HepG2 (cell line): ENCODE measurements around the gene PCDHGC5. TPM values are rescaled to one million over a fixed set of nuclear protein-coding genes. Genes with fewer than 3 reads are reported as not detected.

Experiments
- ATAC-seq: fragments of 200-7000 bp; cut with Tn5 transposase; 3 replicates; pipeline ENCODE4 v1.9.1; 2020; ENCODE audit warnings: mild to moderate bottlenecking, moderate library complexity
- BruUV-seq: library from RNA; stranded (reverse); fragments of 400-500 nt; replicated peaks from 2 replicates; lab custom pipeline; 2021; lab: Mats Ljungman, UMichigan
- CTCF ChIA-PET: fragments of 300-600 bp; formaldehyde crosslinking; extraction: SDS; loops from one replicate; lab custom pipeline; 2021; ENCODE audit warnings: low total read pairs, inconsistent platforms, low intra/inter-chr PET ratio; lab: Yijun Ruan, JAX
- POLR2A ChIA-PET: fragments of 350-600 bp; sonication (Branson Sonifier 250); formaldehyde crosslinking; loops from one replicate; lab custom pipeline; 2020; ENCODE audit warnings: antibody characterized with exemption, inconsistent platforms; lab: Yijun Ruan, JAX
- DNase-seq: peaks from one replicate; pipeline ENCODE4 v3.0.0-alpha.2; 2015; ENCODE audit warnings: low spot score
- FAIRE-seq: peaks from 3 replicates; lab custom pipeline; 2011; peaks lifted over from hg19 to GRCh38; lab: Jason Lieb, UNC
- H2AFZ ChIP-seq: one replicate; pipeline ENCODE4 v1.6.1; 2011; ENCODE audit warnings: low read length, inconsistent platforms
- H3K27ac ChIP-seq: fragments of 300-600 bp; 3 replicates; pipeline ENCODE4 v1.8.0; 2011; ENCODE audit warnings: mixed run types, mild to moderate bottlenecking, mixed read lengths, low read length, inconsistent platforms; ENCODE audit not compliant: insufficient read depth; ENCODE audit errors: extremely low read length
- H3K27me3 ChIP-seq, 2 experiments: fragments of 200-600 bp in 1 of 2; 2 replicates in 1 of 2; 3 replicates in 1 of 2; pipeline versions ENCODE4 v1.6.0 to v1.8.0; 2011; ENCODE audit warnings: low read length in 2 of 2, mild to moderate bottlenecking in 2 of 2, moderate library complexity in 2 of 2, inconsistent platforms in 1 of 2; ENCODE audit not compliant: insufficient read depth in 2 of 2, control insufficient read depth in 1 of 2
- H3K36me3 ChIP-seq, 2 experiments: fragments of 200-600 bp in 1 of 2; replicated peaks in 1 of 2; 2 replicates in 1 of 2; 3 replicates in 1 of 2; pipeline versions ENCODE4 v1.5.1 to v1.8.0; 2011; ENCODE audit warnings: low read length in 2 of 2, inconsistent platforms in 1 of 2; ENCODE audit not compliant: insufficient read depth in 2 of 2, control insufficient read depth in 1 of 2
- H3K4me1 ChIP-seq: 2 replicates; pipeline ENCODE4 v1.5.1; 2012; ENCODE audit warnings: low read length, inconsistent platforms; ENCODE audit not compliant: insufficient read depth
- H3K4me2 ChIP-seq: 2 replicates; pipeline ENCODE4 v1.6.0; 2011; ENCODE audit warnings: low read depth, low read length, inconsistent platforms
- H3K4me3 ChIP-seq, 3 experiments: fragments of 200-600 bp in 1 of 3; sonication (generic), shearing (Covaris generic) in 1 of 3; replicated peaks in 1 of 3; 2 replicates each; pipeline ENCODE4 v1.5.1; 2011 to 2016; ENCODE audit warnings: low read length in 3 of 3, inconsistent platforms in 2 of 3, low read depth in 2 of 3, mild to moderate bottlenecking in 2 of 3, control low read depth in 1 of 3, mixed read lengths in 1 of 3; ENCODE audit not compliant: insufficient read depth in 1 of 3
- H3K79me2 ChIP-seq: one replicate; pipeline ENCODE4 v1.6.1; 2011; ENCODE audit warnings: low read length, inconsistent platforms; ENCODE audit not compliant: insufficient read depth
- H3K9ac ChIP-seq: 2 replicates; pipeline ENCODE4 v1.6.0; 2011; ENCODE audit warnings: mild to moderate bottlenecking, low read depth, low read length, inconsistent platforms; ENCODE audit not compliant: insufficient read depth
- H3K9me3 ChIP-seq: 2 replicates; pipeline ENCODE4 v1.5.1; 2012; ENCODE audit warnings: mild to moderate bottlenecking, low read length
- H4K20me1 ChIP-seq: 2 replicates; pipeline ENCODE4 v1.6.0; 2011; ENCODE audit warnings: inconsistent platforms, mild to moderate bottlenecking, low read length, moderate library complexity; ENCODE audit not compliant: insufficient read depth
- ZNF546 ChIP-seq: sonication (generic); formaldehyde crosslinking; conservative IDR thresholded peaks from 2 replicates; pipeline ENCODE4 v1.8.1; 2023; ENCODE audit warnings: mild to moderate bottlenecking, missing genetic modification reagents
- WGBS: methylation state at CpG from one replicate; pipeline ENCODE4 v1.1.6; 2017; ENCODE audit warnings: low lambda C conversion rate; 5-methylcytosine and 5-hydroxymethylcytosine counted together
- in situ Hi-C: cut with HindIII; loops from 2 replicates; pipeline ENCODE4 v1.10.0; 2017; ENCODE audit warnings: low pct_unique_long_range_greater_than_20kb; ENCODE audit not compliant: extremely low pct_ligation_motif_present
- intact Hi-C: fragments of 100-400 bp; cut with micrococcal nuclease; formaldehyde crosslinking; loops from one replicate; pipeline ENCODE4 v1.10.0; 2022; ENCODE audit not compliant: unreplicated experiment
- polyA plus RNA-seq, 8 experiments: library from polyadenylated mRNA; depleted of rRNA in 3 of 8; stranded (reverse) in 7 of 8; unstranded in 1 of 8; fragments of >200 nt; fragmentation: Illumina TruSeq in 4 of 8; extraction: Trizol in 4 of 8; gene quantifications; 2 replicates each; pipeline versions ENCODE4 v1.2.1 to v1.2.3, GENCODE V29; 2011 to 2016; ENCODE audit warnings: low read depth in 4 of 8, missing spikeins in 1 of 8, mixed read lengths in 1 of 8; ENCODE audit not compliant: insufficient read depth in 1 of 8
- total RNA-seq, 5 experiments: library from RNA; depleted of rRNA; stranded (reverse); fragments of >200 nt; fragmentation: Illumina TruSeq; extraction: Trizol; gene quantifications; 2 replicates each; pipeline ENCODE4 v1.2.3, GENCODE V29; 2016; ENCODE audit warnings: low read depth in 1 of 5
- TF ChIP-seq, protein P1 (sequence below): sonication (generic); formaldehyde crosslinking; IDR thresholded peaks from 2 replicates; pipeline ENCODE4 v1.4.0; 2020; ENCODE audit warnings: missing genetic modification reagents

PCDHGC5 gene
- total and polyA plus RNA-seq, 2 of the 13 experiments (the other 11 are each of a cell fraction or from before 2014, with no cell fraction given) = 0.03 TPM; not detected in 1

DNA sequence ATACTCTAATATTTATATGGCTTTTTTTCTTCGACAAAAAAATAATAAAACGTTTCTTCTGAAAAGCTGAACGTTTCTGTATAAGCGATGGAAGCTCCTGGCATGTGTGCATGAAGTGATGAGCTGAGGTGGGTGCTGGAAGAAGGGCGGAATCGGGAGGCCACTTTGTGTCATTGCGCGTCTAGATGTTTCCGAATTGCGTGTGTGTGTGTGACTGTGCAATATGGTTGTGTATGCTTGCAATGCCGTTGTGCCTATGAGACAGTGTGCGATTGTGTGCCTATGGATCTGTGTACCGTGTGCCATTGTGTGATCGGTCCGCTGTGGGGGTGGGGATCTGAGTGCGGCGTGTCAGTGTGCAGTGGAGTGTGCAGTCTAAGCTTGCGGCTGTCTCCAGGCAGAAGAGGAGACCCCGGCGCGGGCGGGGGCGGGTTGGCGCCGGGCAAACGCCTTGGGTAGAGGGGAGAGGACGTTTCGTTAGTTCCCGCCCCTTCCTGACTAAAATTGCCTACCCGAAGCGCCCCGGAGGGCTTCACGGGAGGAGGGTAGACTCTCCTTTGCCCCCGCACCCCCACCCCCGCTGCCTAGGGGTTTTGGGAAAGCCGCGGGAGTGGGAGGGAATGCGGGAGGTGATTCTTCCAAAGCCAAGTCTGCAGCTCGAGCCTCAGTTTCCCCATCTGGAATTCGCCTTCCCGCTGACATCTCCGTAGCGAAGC lies 24.2 kb downstream of the PCDHGC5 start:
- Histone ChIP-seq H4K20me1 (no peaks in the 10 kb centered on the region), H3K9me3 (no peaks in the 10 kb centered on the region), H3K9ac (no peak overlapping the region), H3K4me1 (peaks cover 6% of the 10 kb centered on the region; the same call in 1 of the 2 replicates), H2AFZ (no peak overlapping the region), H3K36me3 (peaks cover 10 to 39% of the 10 kb centered on the region in 2 experiments; a peak in 4 of 5 replicates), H3K79me2 (no peaks in the 10 kb centered on the region), H3K27me3 (no peaks in the 10 kb centered on the region; a peak in 1 of 5 replicates), H3K4me3 (no peak overlapping the region), H3K4me2 (no peak overlapping the region), H3K27ac (no peak overlapping the region)
- DNase-seq (no peak), FAIRE-seq (no peak), ATAC-seq (no peak)
- BruUV-seq = no TSS peak
- WGBS = 94% methylated on average over 43 of the region's 43 CpGs
- intact Hi-C loops (no loop called here), in situ Hi-C loops (no loop called here)
- ChIA-PET CTCF (interaction anchor here (0.7 to 3.2 kb wide), 4 partner anchors 11 to 279 kb away, joined by 3 to 13 read pairs (median 4); partner anchors contain the start of gene PCDHGB1), POLR2A (no interaction called here)
- TF ChIP-seq, protein P1, sequence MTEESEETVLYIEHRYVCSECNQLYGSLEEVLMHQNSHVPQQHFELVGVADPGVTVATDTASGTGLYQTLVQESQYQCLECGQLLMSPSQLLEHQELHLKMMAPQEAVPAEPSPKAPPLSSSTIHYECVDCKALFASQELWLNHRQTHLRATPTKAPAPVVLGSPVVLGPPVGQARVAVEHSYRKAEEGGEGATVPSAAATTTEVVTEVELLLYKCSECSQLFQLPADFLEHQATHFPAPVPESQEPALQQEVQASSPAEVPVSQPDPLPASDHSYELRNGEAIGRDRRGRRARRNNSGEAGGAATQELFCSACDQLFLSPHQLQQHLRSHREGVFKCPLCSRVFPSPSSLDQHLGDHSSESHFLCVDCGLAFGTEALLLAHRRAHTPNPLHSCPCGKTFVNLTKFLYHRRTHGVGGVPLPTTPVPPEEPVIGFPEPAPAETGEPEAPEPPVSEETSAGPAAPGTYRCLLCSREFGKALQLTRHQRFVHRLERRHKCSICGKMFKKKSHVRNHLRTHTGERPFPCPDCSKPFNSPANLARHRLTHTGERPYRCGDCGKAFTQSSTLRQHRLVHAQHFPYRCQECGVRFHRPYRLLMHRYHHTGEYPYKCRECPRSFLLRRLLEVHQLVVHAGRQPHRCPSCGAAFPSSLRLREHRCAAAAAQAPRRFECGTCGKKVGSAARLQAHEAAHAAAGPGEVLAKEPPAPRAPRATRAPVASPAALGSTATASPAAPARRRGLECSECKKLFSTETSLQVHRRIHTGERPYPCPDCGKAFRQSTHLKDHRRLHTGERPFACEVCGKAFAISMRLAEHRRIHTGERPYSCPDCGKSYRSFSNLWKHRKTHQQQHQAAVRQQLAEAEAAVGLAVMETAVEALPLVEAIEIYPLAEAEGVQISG (CRISPR knock-in tag) = 0 out of 2 replicates have a peak, but pooled peaks have one; percentile 1
- no peak for TF ChIP-seq ZNF546 (CRISPR knock-in tag)
